ENCODE measurements around the gene SLC6A19. TPM values are rescaled to one million over a fixed set of nuclear protein-coding genes. Genes with fewer than 3 reads are reported as not detected.

SLC6A19 gene
- total RNA-seq, 1 experiment from 2014 or later: not detected

DNA sequence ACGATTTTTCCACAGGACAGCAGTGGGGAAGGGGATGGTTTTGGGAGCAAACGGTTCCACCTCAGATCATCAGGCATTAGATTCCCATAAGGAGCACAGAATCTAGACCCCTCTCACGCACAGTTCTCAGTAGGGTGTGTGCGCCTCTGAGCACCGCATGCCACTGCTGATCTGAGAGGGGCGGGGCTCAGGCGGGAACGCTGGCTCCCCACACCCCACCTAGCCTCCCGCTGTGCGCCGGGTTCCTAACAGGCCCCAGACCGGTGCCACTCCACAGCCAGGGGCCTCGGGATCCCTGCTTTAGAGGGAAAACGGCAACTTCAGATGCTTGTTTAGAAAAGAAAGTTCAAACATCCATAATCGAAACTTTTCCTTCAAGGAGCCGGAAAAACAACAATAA, 73.1 kb downstream of the SLC6A19 start:
- H3F3A ChIP-seq (ENCODE audit: low read length, unreplicated experiment): no peaks in the 10 kb centered on the region
- no TSS peak for BruUV-seq (replicated peaks)
- no peak overlapping the region for H3K9ac ChIP-seq (ENCODE audit: low read length)
- no peak for DNase-seq
- H3K9me2 ChIP-seq (replicated peaks; ENCODE audit: low read length): no peaks in the 10 kb centered on the region
- H3K27me3 ChIP-seq (ENCODE audit: low read length): no peaks in the 10 kb centered on the region
- H3K4me1 ChIP-seq (ENCODE audit: insufficient read depth, low read length): no peaks in the 10 kb centered on the region
- no peak overlapping the region for H3K27ac ChIP-seq (ENCODE audit: low read length)
- H3K79me2 ChIP-seq (ENCODE audit: low read length): no peaks in the 10 kb centered on the region
- no peak overlapping the region for H3K4me3 ChIP-seq (ENCODE audit: low read length)
- TF ChIP-seq EZH2phosphoT487 (IDR thresholded peaks at IDR 0.05; ENCODE audit: borderline replicate concordance, low read length) (no peak), EZH2 (IDR thresholded peaks at IDR 0.05; ENCODE audit: low read length, unreplicated experiment) (no peak)
- TF ChIP-seq, protein P1, sequence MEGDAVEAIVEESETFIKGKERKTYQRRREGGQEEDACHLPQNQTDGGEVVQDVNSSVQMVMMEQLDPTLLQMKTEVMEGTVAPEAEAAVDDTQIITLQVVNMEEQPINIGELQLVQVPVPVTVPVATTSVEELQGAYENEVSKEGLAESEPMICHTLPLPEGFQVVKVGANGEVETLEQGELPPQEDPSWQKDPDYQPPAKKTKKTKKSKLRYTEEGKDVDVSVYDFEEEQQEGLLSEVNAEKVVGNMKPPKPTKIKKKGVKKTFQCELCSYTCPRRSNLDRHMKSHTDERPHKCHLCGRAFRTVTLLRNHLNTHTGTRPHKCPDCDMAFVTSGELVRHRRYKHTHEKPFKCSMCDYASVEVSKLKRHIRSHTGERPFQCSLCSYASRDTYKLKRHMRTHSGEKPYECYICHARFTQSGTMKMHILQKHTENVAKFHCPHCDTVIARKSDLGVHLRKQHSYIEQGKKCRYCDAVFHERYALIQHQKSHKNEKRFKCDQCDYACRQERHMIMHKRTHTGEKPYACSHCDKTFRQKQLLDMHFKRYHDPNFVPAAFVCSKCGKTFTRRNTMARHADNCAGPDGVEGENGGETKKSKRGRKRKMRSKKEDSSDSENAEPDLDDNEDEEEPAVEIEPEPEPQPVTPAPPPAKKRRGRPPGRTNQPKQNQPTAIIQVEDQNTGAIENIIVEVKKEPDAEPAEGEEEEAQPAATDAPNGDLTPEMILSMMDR (conservative IDR thresholded peaks at IDR 0.05; ENCODE audit: low read depth, low read length): no peak
- H2AFZ ChIP-seq (ENCODE audit: low read length): no peak overlapping the region
- H3K36me3 ChIP-seq (ENCODE audit: low read depth, low read length): no peaks in the 10 kb centered on the region
- CTCF ChIA-PET: no interaction called here
- intact Hi-C loops (cut with micrococcal nuclease): no loop called here
- no peak overlapping the region for H3K4me2 ChIP-seq (ENCODE audit: low read length)
- H4K20me1 ChIP-seq (ENCODE audit: low read length): no peaks in the 10 kb centered on the region
- POLR2A ChIA-PET (ENCODE audit: unreplicated experiment): no interaction called here
- ATAC-seq: no peak
- no peaks in the 10 kb centered on the region for H3K9me3 ChIP-seq (ENCODE audit: low read length)

Other genes with a start within 250 kb of the SLC6A19 start
- 1.6 and 6.7 TPM in 2 replicates for gene NKD2, start 192.8 kb upstream of the SLC6A19 start, total RNA-seq (2014; rRNA removed)
- gene SLC12A7, start 89.5 kb upstream of the SLC6A19 start, total RNA-seq (2014; rRNA removed): 48.2 and 58.3 TPM in 2 replicates
- gene SLC6A18, start 23.8 kb downstream of the SLC6A19 start, total RNA-seq (2014; rRNA removed): not detected in 2 replicates
- gene TERT, start 93.5 kb downstream of the SLC6A19 start, total RNA-seq (2014; rRNA removed): 0.80 and 1.2 TPM in 2 replicates
- 373 and 463 TPM in 2 replicates for gene CLPTM1L, start 143.5 kb downstream of the SLC6A19 start, total RNA-seq (2014; rRNA removed)
- not detected in 2 replicates for gene SLC6A3, start 243.8 kb downstream of the SLC6A19 start, total RNA-seq (2014; rRNA removed)